GM18505 (cell line): Measurements from ENCODE around the gene MED15.
A peak's percentile ranks its signal among the peaks of the same experiment; 100 is the strongest.
"Not testable (repeated sequence)": the region's sequence is repeated elsewhere in the genome, so short reads cannot be mapped to it uniquely, and the experiment has no call there.

ENCODE experiments used
- ATAC-seq: cut with Tn5 transposase; IDR thresholded peaks from one replicate; pipeline ENCODE4 v1.9.1; 2021; ENCODE audit not compliant: unreplicated experiment
- POLR2A ChIP-seq: IDR thresholded peaks from 4 replicates; pipeline ENCODE4 v1.6.1; 2011; ENCODE audit warnings: borderline replicate concordance; ENCODE audit not compliant: insufficient read depth, insufficient read length; ENCODE audit errors: extremely low read depth

The MED15 gene

GRCh38 chr22:20490941-20491307, 16.5 kb upstream of the MED15 start:
- no peak for ATAC-seq
- no peak for TF ChIP-seq POLR2A

GRCh38 chr22:20491346-20491745, 16.1 kb upstream of the MED15 start:
- no peak for ATAC-seq
- TF ChIP-seq POLR2A = no peak

- peak; percentile 27 for ATAC-seq
Measured at GRCh38 chr22:20494978-20495860, 12.2 kb upstream of the MED15 start, which contains the start of gene KLHL22. TSS of gene KLHL22 (minus strand) at chr22:20495795. CDS start at chr22:20489211, 6,584 bp downstream.

GRCh38 chr22:20495861-20496681, 11.3 kb upstream of the MED15 start:
- ATAC-seq = peak; percentile 83

More at GRCh38 chr22:20494978-20495860, 12.2 kb upstream of the MED15 start, which contains the start of gene KLHL22:
- TF ChIP-seq POLR2A = peak; percentile 53

GRCh38 chr22:20497426-20497825, 10.0 kb upstream of the MED15 start:
- no peak for TF ChIP-seq POLR2A
- ATAC-seq = no peak

More at GRCh38 chr22:20495861-20496681, 11.3 kb upstream of the MED15 start:
- peak; percentile 53 for TF ChIP-seq POLR2A

- no peak for TF ChIP-seq POLR2A
- ATAC-seq = no peak
Measured at GRCh38 chr22:20498913-20499312, 8.5 kb upstream of the MED15 start.

- TF ChIP-seq POLR2A = no peak
- ATAC-seq = no peak
Measured at GRCh38 chr22:20499769-20500168, 7.6 kb upstream of the MED15 start.

GRCh38 chr22:20503816-20504215, 3.6 kb upstream of the MED15 start:
- no peak for TF ChIP-seq POLR2A
- no peak for ATAC-seq

GRCh38 chr22:20504293-20504922, 3.0 kb upstream of the MED15 start:
- not testable (repeated sequence) for ATAC-seq

GRCh38 chr22:20506543-20507252, 712 bp upstream of the MED15 start:
- TF ChIP-seq POLR2A = no peak
- ATAC-seq = no peak

- ATAC-seq = not testable (repeated sequence)
Measured at GRCh38 chr22:20508067-20508755, 801 bp downstream of the MED15 start.

GRCh38 chr22:20508815-20509271, 1.4 kb downstream of the MED15 start:
- no peak for ATAC-seq
- TF ChIP-seq POLR2A = no peak

GRCh38 chr22:20509344-20510047, 2.1 kb downstream of the MED15 start:
- ATAC-seq = no peak
- peak; percentile 32 for TF ChIP-seq POLR2A
